ENCODE data around the gene SPTBN4. TPM values are rescaled to one million over a fixed set of nuclear protein-coding genes. Genes with fewer than 3 reads are reported as not detected.

SPTBN4 gene
- total RNA-seq, 1 experiment from 2014 or later, result 0.82 TPM

- Histone ChIP-seq H3K27me3 (replicated peaks; ENCODE audit: control insufficient read depth, insufficient read depth, low read length) (no peaks in the 10 kb centered on the region), H3K4me3 (ENCODE audit: low read depth, low read length) (no peak overlapping the region), H3K9me3 (no peaks in the 10 kb centered on the region), H3K4me1 (peaks cover 11% of the 10 kb centered on the region), H3K36me3 (ENCODE audit: control insufficient read depth, insufficient read depth, low read length) (no peaks in the 10 kb centered on the region; the same call in 1 of the 2 replicates)
- Mint-ChIP-seq H3K9me3 (ENCODE audit: unreplicated experiment) (no peaks in the 10 kb centered on the region), H3K36me3 (ENCODE audit: insufficient read depth, unreplicated experiment) (peaks cover 20% of the 10 kb centered on the region), H3K4me1 (ENCODE audit: low read depth, unreplicated experiment) (peaks cover 5% of the 10 kb centered on the region), H3K27ac (ENCODE audit: unreplicated experiment) (no peak overlapping the region), H3K4me3 (ENCODE audit: unreplicated experiment) (no peak overlapping the region), H3K27me3 (ENCODE audit: insufficient read depth, unreplicated experiment) (no peaks in the 10 kb centered on the region)
- CTCF ChIA-PET, result interaction anchor here (0.6 kb wide), 1 partner anchor 93 kb away, joined by 5 read pairs; no protein-coding TSS in a partner anchor
- no TSS peak for BruUV-seq (replicated peaks)
- intact Hi-C loops (cut with micrococcal nuclease; ENCODE audit: unreplicated experiment), result no loop called here
- POLR2A ChIA-PET, result no interaction called here
- no peak for DNase-seq
- no peak for TF ChIP-seq CTCF (IDR thresholded peaks at IDR 0.05; ENCODE audit: insufficient read depth in 1 of 2, low read depth in 1 of 2, low read length in 1 of 2, severe bottlenecking in 1 of 2, unreplicated experiment in 1 of 2)
Measured at GRCh38 chr19:40457953-40458596, 8.7 kb upstream of the SPTBN4 start.

GRCh38 chr19:40458597-40458974 lies 8.2 kb upstream of the SPTBN4 start:
- Mint-ChIP-seq H3K4me1 (ENCODE audit: low read depth, unreplicated experiment) (no peaks in the 10 kb centered on the region), H3K36me3 (ENCODE audit: insufficient read depth, unreplicated experiment) (peaks cover 15% of the 10 kb centered on the region), H3K4me3 (ENCODE audit: unreplicated experiment) (no peak overlapping the region), H3K9me3 (ENCODE audit: unreplicated experiment) (no peaks in the 10 kb centered on the region), H3K27me3 (ENCODE audit: insufficient read depth, unreplicated experiment) (no peaks in the 10 kb centered on the region), H3K27ac (ENCODE audit: unreplicated experiment) (no peak overlapping the region)
- no peak for TF ChIP-seq CTCF (IDR thresholded peaks at IDR 0.05; ENCODE audit: insufficient read depth in 1 of 2, low read depth in 1 of 2, low read length in 1 of 2, severe bottlenecking in 1 of 2, unreplicated experiment in 1 of 2)
- Histone ChIP-seq H3K9me3 (no peaks in the 10 kb centered on the region), H3K4me3 (ENCODE audit: low read depth, low read length) (no peak overlapping the region), H3K36me3 (ENCODE audit: control insufficient read depth, insufficient read depth, low read length) (no peaks in the 10 kb centered on the region; the same call in 1 of the 2 replicates), H3K27me3 (replicated peaks; ENCODE audit: control insufficient read depth, insufficient read depth, low read length) (no peaks in the 10 kb centered on the region), H3K4me1 (peaks cover 6% of the 10 kb centered on the region)
- ChIA-PET CTCF (interaction anchor here (0.6 kb wide), 1 partner anchor 93 kb away, joined by 5 read pairs; no protein-coding TSS in a partner anchor), POLR2A (no interaction called here)
- intact Hi-C loops (cut with micrococcal nuclease; ENCODE audit: unreplicated experiment), result no loop called here
- no peak for DNase-seq
- no TSS peak for BruUV-seq (replicated peaks)

GRCh38 chr19:40460185-40460584 lies 6.6 kb upstream of the SPTBN4 start:
- POLR2A ChIA-PET, result no interaction called here
- Mint-ChIP-seq H3K27me3 (ENCODE audit: insufficient read depth, unreplicated experiment) (no peaks in the 10 kb centered on the region), H3K36me3 (ENCODE audit: insufficient read depth, unreplicated experiment) (peaks cover 17% of the 10 kb centered on the region), H3K9me3 (ENCODE audit: unreplicated experiment) (no peaks in the 10 kb centered on the region), H3K4me3 (ENCODE audit: unreplicated experiment) (no peak overlapping the region), H3K4me1 (ENCODE audit: low read depth, unreplicated experiment) (peaks cover 11% of the 10 kb centered on the region), H3K27ac (ENCODE audit: unreplicated experiment) (no peak overlapping the region)
- no peak for DNase-seq
- no peak overlapping the region for H3K4me3 ChIP-seq (ENCODE audit: low read depth, low read length)
- H3K9me3 ChIP-seq, result no peaks in the 10 kb centered on the region
- intact Hi-C loops (cut with micrococcal nuclease; ENCODE audit: unreplicated experiment), result no loop called here
- no TSS peak for BruUV-seq (replicated peaks)
- H3K4me1 ChIP-seq, result peaks cover 14% of the 10 kb centered on the region
- no peaks in the 10 kb centered on the region; the same call in 1 of the 2 replicates for H3K36me3 ChIP-seq (ENCODE audit: control insufficient read depth, insufficient read depth, low read length)
- TF ChIP-seq CTCF (IDR thresholded peaks at IDR 0.05; ENCODE audit: insufficient read depth in 1 of 2, low read depth in 1 of 2, low read length in 1 of 2, severe bottlenecking in 1 of 2, unreplicated experiment in 1 of 2), result no peak
- H3K27me3 ChIP-seq (replicated peaks; ENCODE audit: control insufficient read depth, insufficient read depth, low read length), result no peaks in the 10 kb centered on the region
- CTCF ChIA-PET, result no interaction called here
